HG03066 (cell line): ENCODE data around the gene CCDC27.

Experiments
- ATAC-seq: cut with Tn5 transposase; IDR thresholded peaks from one replicate; pipeline ENCODE4 v1.9.1; 2021; ENCODE audit warnings: low read depth; ENCODE audit not compliant: unreplicated experiment

The CCDC27 gene

GRCh38 chr1:3752400-3752945 is at the start of gene CCDC27:
Gene CCDC27 (plus strand): TSS chr1:3752450. CDS start chr1:3752482, 32 bp downstream.
- ATAC-seq: no peak

DNA sequence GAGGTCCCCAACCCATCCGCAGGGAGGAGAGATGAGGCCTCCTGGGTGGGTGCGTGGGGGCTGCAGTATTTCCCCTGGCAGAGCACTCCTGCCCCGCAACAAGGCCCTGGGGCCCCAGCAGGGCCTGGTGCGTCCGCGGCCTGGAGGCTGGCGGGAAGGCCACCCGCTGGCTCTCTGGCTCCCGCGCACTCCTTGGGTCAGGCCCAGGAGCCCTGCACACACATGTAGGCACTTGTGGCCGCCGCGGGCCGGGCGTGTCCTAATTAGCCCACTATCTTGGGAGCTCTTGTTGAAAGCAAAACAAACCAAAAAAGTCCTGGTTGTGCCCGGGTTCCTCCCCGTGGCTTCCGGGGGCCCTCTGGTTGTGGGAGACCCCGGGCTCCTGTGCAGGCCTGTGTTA is 49.7 kb upstream of the CCDC27 start:
- no peak for ATAC-seq

DNA sequence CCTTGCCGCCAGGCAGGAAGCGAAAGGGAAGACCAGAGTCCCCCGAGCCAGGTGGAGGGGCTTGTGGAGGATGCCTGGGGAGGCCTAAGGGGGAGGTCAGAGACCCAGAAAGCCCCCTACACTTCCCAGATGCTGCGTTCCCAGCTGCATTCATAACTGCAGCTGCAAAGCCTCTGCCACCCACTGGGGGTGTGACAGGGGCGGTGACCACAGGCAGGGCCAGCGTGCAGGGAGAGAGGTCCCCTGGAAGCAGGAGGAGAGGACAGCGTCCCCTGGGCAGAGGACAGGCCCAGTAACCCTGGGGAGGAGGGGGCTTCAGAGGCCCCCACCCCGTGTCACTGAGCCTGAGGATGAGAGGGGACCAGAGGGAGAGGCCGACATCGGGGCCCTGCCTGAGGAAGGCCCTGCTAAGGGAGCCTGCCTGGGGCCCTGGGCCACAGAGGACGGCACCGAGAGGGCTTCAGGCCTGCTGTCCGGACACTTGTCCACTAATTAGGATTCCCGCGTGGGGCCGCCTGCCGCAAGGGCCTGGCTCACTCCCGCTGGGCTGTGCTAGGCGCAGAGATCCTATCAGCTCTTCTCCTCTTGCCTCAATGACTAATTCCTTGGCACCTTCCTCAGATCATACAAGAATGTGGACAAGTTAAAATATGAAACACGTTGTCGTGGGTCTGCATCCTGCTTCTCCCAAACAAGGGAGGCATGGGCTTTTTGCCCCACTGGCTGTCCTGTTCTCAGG is 49.1 kb upstream of the CCDC27 start:
- ATAC-seq: no peak

GRCh38 chr1:3703786-3704371 is 48.4 kb upstream of the CCDC27 start:
- no peak for ATAC-seq

DNA sequence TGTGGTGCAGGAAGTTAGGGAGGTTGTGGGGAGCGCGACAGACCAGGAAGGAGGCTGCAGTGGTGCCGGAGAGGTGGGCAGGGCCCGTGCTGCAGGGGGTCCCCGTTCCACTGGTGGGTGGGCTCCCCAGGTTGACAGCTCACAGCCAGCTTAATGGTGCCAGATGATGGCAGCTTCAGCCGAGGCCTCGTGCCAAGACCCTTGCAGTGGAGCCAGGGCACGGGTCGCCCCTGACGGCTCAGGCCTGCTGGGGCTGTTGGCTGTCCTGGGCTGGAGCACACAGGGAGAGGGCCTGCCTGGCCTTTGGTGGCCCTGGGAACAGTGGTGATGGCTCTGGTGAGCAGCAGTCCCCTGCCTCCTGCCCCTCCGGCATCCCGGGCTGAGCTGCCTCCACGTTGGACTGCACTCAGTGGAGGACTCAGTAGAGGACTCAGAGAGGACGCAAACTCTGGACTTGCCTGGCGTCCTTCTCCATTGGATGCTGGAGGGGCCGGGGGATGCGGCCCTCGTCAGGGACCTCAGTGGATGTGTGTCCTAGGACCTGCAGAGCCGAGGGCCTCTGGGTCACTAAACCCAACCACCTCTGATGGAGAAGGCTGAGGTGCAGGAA is 46.8 kb upstream of the CCDC27 start:
- ATAC-seq: no peak

DNA sequence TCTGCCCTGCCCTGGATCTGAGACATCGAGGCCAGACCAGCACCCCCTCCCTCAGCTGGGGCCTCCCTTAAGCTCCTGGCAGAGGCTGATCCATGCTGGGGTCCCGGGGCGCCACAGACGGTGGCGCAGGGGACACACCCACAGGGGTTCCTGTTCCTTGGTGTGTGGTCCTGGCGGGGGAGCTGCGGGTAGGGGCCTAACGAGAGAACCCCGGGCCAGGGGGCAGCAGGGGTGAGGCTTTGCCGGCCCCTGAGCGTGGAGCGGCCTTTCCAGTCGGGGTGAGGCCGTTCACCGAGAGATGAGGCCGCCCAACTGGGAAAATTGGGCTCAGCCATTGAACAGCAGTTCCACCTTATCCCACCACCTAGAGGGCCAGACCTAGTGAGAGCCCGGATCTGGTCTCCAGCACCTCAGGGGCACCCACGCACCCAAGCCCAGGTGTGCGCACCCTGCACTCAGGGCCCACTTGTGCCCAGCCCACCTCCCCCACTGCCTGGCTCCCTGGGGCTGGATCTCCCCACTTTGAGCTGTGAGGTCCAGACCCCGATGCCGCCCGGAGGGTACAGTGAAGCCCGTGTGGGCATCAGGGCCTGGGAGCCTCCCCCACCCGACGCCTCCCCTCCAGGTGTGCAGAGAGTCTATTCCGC is 45.5 kb upstream of the CCDC27 start:
- ATAC-seq: no peak

- no peak for ATAC-seq
Observed at GRCh38 chr1:3707298-3707938, 44.8 kb upstream of the CCDC27 start.

GRCh38 chr1:3707939-3708328 is 44.3 kb upstream of the CCDC27 start:
- ATAC-seq: no peak

DNA sequence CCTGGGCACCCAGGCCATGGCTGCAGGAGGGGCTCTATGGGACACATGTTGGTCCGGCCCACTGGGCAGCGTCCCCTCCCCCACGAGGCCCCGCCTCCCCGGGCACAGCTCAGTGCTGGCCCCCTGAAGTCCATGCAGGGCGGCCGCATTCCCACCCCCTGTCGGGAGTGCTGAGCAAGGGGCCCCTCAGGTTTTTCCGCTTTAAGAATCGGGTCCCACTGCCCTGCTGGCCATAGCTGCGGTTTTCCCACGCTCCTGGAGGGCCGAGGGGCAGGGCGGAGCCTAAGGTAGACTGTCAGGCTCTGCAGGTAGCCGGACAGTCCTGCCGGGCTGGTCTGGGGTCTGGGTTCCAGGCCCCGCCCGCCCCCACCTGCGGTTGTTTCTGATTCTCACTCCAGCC is 43.5 kb upstream of the CCDC27 start:
- no peak for ATAC-seq

GRCh38 chr1:3710251-3710650 is 42.0 kb upstream of the CCDC27 start:
- no peak for ATAC-seq

GRCh38 chr1:3711381-3711779 is 40.9 kb upstream of the CCDC27 start:
- ATAC-seq: no peak

DNA sequence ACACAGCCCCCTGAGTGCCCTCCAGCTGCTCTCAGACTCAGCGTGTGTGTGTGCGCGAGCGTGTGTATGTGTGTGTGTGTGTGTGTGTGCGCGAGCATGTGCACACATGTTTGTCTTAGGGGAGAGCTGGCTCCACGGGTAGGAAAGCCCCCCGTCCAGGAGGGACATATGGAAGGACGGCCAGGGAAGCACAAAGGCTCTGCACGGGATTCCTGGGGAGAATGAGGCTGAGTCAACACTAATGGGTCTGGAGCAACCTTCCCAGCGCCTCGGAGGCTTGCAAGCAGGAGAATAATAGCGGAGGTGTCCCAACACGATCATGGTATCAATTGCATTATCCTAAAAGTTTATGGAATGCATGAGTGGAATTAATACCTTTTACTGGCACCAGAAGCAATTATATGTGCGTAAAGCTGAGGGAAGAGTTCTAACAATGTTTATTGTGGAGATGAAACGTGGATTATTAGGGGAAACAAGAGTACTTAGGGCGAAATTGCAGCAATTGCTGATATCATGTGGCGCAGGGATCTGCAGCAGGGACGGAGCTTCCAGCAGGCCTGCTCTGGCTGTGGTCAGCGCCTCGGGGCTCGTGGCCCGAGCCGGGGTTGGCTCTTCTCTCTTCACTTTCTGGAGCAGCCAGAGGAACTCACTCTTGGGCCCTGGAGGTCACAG is 40.3 kb upstream of the CCDC27 start:
- no peak for ATAC-seq

DNA sequence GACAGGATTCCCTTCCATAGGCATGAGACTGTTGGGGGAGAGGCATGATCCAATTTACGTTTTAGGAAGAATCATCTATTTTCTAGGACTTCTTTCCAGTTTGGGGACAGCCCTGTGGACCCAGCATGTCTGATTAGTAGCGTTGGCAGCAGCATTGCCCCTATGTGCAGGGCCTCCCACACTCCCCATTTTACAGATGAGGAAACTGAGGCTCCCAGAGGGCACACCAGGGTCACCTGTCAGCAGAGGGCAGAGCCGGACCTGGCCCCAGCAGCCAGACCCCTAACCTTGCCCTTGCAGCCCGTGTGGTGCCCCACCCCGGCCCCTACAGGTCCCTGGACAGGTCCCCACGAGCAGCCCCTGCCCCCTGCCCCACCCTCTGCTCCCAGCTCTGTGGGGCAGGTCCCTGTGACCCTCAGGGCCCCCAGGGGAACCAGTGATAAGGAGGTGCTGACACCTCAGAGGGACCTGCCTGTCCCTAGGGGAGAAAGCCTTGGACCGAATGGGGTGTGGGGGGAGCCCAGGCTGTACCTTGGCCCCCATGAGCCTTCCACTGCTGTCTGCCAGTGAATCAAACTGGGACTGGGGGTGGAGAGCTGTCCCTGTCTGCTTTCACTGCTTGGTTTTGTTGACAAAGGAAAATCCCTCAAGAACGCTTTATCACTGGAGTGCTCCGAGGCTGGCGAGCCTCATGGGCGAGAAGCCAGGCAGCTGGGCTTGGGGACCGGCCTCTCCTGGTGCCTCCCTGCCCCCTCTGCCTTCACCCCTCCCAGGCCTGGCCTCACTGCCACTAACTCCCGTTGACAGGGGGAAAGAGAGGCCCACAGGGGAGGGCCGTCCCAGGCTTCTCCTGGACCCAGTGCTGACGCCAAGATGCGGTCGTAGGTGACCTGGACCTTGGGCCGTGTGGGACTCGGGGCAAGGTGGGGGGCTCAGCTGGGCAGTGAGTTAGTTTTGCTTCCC is 39.4 kb upstream of the CCDC27 start:
- no peak for ATAC-seq

GRCh38 chr1:3713840-3714239 is 38.4 kb upstream of the CCDC27 start:
- no peak for ATAC-seq

- ATAC-seq: no peak
Observed at GRCh38 chr1:3714284-3714741, 37.9 kb upstream of the CCDC27 start.

DNA sequence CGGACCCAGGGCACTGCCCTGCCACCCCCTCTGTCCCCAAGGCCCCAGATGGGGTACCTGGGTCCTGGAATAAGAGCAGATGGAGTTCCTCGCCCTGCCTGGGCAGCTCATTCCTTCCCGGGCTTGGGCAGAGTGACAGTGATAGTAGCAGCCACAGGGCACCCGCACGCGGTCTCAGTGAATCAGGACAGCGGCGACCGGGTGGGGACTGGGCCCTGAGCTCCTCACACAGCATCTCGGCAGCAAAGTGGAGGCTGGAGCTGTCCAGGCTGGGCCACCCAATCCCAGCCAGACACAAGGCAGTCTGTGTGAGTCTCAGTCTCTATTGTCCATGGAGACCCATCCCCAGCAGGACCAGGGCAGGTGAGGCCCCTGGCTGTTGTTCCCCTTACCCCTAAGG is 37.4 kb upstream of the CCDC27 start:
- no peak for ATAC-seq

DNA sequence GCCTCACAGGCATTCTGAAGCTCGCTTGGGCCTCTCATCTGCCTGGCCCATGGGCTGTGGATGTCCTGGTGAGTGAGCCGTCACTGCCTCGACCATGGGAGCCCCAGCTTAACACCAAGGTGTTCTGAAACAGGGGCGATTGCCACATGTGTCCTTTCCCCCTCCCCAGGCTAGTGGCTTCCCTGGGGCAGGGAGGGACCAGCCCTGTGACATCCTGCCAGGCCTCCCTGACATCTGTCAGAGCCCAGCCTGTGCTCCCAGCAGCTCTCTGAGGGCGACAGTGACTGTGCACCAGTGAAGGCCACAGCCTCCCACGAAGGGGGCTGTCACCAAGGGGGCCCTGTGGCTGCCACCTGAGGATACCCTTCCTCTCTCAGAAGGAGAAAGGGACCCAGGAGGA is 35.9 kb upstream of the CCDC27 start:
- no peak for ATAC-seq

DNA sequence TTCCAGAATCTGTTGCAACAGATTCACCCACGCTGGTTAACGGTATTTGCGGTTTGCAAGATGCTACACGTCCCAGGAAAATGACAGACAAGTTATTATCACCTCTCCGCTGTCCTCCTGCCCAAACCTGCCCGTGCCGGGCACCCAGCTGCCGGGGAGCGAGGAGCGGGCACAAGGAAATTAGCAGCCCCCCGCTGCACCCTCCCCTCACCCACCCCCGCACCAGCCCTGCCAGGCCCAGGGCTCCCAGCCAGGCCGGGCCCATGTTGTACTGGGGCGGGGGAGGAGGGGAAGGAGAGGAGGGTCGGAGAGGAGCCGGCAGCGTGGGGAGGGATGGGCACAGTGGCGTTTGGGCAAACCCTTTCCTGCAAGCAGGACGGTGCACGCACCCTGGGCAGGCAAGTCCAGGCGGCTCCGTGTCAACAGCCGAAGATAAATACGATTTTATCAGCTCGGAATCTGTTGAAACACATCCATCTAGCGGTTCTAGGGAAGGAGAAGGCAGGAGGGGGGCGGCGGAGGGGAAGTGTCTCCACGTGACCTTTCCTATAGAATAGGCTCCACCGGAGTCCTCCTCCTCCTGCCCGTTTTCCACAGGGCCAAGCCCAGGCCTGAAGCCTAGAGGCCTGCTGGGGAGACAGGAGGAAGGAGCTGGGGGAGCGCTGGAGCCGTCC is 35.1 kb upstream of the CCDC27 start:
- ATAC-seq: no peak
